ENCODE data around the gene FCHO2.

Gene FCHO2

GRCh38 chr5:73135429-73136054 lies 179.7 kb downstream of the FCHO2 start:
- DNase-seq (ENCODE audit: low read depth in 2 of 2): no peak

GRCh38 chr5:73136055-73136562 lies 180.3 kb downstream of the FCHO2 start:
- DNase-seq (ENCODE audit: low read depth in 2 of 2): no peak

GRCh38 chr5:73137563-73138530 lies 182.0 kb downstream of the FCHO2 start:
- DNase-seq (ENCODE audit: low read depth in 2 of 2): no peak

GRCh38 chr5:73139485-73139884 lies 183.6 kb downstream of the FCHO2 start:
- no peak for DNase-seq (ENCODE audit: low read depth in 2 of 2)
